NCI-H128 (cell line): ENCODE results near the gene MANF.
"Not testable (repeated sequence)": the region's sequence is repeated elsewhere in the genome, so short reads cannot be mapped to it uniquely, and the experiment has no call there.

ENCODE experiments used
- DNase-seq: peaks from one replicate; lab custom pipeline; 2025; ENCODE audit not compliant: unreplicated experiment; lab: John Stamatoyannopoulos, UW

Gene MANF

DNA sequence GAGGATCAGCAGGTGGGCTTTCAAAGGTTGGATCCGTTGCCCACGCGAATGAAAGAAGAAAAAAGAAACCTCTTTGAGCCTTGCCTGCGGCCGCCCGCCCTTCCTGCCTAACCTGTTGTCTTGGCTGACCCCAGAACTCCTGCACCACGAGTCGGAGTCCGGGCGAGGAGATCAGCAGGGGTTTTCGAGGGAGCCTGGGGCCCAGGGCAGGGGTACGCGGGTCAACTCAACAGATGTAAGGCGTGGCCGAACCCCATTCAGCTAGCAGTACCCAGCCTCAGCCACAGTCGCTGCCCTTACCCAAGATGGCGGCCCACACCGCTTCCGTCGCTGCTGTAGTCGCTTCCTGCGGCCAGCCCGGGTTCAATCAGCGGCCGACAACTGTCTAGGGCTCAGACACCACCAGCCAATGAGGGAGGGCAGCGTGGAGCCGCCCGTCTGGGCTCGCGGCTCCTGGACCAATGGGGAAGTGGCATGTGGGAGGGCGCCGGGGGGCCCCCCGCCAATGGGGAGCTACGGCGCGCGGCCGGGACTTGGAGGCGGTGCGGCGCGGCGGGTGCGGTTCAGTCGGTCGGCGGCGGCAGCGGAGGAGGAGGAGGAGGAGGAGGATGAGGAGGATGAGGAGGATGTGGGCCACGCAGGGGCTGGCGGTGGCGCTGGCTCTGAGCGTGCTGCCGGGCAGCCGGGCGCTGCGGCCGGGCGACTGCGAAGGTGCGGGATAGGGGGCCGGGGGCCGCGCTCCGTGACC, at the start of gene MANF:
Gene MANF (plus strand): TSS at position 566 of the 748 bp plus-strand sequence. CDS start 52 bp downstream, at position 618.
- DNase-seq, result peak; percentile 88

DNA sequence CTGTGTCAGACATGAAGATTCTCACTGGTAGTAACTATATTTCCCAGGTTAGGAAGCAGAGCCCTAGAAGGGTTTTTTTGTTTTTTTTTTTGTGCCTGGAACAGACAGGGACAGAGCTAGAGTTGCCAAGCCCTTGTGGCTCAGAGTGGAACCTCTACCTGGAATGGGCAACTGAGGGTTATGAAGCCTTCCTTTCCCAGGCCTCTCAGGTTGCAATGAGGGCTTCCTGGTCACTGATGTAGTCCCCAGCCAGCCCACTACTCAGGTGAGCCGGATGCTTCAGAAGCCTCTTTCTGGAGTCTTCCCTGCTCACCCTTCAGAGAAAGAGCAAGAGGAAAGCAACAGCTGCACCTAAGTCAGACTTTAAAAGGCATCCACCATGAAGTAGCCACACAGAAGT, 48.8 kb upstream of the MANF start:
- no peak for DNase-seq

DNA sequence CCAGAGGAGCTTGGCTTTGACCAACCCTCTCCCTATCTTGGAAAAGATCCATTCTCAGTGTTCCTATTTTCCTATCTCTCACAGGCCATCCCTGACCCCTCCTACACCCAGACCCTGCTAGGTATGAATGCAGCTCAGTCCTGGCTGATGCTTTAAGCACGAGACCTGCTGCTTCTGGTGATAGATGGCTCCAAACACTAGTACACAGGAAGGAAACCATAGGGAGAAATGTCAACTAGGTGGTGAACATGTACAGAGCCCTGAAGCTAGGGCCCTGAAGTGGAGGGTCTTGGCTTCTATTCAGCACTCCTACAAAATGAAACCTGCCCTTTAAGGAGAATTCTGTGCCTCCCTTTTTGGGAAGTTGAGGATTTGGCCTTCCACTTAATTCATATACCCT, 47.4 kb upstream of the MANF start:
- DNase-seq, result no peak

DNA sequence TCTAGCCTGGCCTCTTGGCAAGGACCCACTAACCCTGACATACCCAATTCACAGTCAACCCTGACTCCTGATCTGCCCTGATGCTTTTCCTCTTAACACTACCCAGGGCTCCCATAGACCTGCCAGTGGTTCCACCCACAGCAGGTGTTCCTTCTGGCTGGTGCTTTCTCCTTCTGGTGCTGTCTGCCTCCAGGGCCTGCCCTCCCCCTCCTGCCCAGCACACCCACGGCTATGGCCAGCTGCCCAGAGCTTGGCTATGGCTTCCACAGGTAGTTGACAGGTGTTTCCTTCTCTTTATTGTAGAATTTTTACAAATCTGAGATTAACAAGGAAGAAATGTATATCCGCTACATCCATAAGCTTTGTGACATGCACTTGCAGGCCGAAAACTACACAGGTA, 46.5 kb upstream of the MANF start:
- DNase-seq, result no peak

DNA sequence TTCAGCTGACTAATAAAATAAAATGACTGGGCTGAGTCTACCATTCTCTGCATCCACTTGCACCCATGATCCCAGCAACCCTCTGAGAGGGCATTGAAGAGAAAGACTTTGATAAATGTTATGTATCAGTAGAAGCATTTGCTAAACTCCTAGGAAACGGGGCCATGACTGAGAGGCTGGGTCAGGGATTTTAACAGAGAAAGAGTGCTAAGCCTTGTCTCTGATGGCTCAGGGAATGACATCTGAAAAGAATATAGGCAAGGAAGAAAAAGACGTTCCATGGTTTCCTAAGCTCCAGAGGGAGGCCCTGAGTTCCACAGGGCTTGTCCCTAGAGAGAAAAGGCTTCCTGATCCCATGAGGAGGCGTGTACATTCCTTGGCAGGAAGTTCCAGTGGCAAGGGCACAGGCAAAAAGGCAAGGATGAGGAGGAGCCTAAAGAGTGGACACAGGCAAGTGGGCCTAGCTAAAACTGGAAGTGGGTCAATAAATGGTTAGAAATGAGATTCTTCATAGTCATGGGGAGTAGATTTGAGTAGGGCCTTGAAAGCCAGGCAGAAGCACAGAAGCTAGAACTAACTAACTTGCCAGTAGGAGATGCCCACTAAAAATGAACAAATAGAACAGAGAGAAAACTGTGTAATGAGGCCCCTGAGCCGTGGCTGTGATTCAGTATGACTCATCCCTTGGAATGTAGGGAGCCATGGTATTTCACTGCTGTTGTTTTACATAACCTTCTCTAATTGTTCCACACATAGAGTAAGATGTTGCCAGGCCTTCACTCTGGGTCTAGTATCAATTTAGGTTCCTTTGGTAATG, 44.9 kb upstream of the MANF start:
- no peak for DNase-seq

DNA sequence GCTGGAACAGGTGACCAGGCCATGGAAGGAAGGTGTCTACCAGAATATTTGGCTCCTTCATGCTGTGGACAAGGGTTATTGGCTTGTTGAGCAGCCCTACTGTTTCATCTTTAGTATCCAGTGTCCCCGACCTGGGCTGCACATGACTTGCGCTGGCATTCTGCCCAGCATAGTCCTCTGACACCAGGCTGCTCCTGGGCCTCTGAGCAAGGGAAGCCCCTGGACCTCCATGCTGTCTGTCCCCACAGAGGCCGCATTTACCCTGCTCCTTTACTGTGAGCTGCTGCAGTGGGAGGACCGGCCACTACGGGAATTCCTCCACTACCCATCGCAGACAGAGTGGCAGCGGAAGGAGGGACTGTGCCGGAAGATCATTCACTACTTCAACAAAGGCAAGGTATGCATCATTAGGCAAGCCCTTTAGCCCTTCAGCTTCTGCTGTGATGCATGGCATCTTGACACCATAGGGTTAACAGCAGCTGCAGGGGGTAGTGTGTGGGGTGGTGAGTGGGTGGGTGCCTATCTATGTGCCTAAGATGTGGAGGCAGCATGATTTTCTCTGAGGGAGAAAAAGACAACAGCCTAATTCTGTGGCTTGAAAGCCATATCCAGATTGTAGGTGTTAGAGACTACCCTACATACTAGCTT, 44.0 kb upstream of the MANF start:
- DNase-seq, result no peak

DNA sequence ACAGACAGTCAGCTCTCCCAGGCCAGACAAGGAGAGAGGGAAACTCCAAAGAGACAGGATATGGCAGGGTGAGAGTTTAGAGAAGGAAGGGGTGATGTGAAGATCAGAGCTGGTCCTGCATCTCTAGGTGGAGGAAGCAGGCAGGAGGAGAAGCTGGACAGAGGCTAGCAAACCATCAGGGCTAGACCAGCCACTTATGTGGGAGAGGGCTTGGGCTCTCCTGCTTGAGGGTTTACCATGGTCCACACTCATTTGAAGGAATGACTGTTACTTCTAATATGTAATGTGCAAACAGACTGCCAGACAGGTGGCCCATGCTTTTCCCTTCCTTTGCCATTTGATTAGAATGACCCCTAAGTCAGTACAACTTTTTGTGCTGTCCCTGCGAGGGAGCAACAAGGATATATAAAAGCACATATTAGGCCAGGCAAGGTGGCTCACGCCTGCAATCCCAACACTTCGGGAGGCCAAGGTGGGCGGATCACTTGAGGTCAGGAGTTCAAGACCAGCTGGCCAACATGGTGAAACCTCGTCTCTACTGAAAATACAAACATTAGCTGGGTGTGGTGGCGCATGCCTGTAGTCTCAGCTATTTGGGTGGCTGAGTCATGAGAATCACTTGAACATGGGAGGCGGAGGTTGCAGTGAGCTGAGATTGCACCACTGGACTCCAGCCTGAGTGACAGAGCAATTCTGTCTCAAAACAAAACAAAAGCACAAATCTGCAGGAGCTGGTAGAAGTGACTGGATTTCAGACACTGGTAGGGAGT, 41.0 kb upstream of the MANF start:
- DNase-seq, result no peak

DNA sequence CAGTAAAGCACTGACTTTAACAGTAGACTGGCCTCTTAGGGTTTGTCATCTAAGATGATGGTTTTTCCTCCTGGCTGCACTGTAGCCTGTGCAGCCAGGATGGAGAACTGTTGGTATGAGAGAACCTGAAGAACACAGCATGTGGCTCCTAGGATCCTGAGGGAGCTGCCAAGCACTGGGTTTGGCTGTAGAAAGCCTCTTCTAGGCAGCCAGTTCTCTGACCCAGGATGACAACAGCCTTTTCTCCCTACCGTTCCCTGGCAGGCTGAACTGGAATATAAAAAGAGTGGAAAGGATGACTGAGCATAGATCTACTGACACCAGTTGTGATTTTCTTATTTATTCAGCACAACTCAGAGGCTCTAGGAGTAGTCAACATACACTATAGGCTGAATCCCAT, 34.3 kb upstream of the MANF start:
- DNase-seq, result no peak

DNA sequence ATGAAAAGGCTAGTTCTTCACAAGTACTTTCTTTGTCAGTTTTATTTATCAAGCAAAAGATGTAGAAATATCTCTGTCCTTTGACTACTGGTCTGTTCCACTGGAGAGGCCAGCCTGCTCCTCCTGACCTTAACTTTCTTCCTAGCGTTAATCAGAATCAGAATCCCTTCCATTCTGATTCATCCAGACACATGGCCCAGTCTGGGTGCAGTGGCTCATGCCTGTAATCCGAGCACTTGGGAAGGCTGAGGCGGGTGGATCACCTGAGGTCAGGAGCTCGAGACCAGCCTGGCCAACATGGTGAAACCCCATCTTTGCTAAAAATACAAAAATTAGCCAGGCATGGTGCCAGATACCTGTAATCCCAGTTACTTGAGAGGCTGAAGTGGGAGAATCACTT, 32.0 kb upstream of the MANF start:
- DNase-seq, result no peak

DNA sequence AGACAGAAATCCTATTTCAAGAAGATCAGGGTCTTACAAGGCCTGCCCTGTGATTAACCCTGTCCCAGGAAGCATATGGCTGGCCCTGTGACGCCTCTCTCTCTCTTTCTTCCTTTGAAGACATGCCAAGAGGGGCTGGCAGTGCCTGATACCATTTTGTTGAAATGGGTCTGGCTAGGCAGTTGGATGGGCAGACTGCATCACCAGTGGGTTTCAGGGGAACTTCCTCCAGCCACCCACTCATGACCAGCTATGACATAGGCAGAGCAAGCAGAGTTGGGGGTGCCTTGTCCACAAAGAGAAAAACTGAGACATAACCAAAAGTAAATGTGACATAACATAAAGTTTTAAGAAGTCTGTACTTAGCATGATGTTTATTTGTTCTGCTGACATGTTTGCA, 31.4 kb upstream of the MANF start:
- no peak for DNase-seq

DNA sequence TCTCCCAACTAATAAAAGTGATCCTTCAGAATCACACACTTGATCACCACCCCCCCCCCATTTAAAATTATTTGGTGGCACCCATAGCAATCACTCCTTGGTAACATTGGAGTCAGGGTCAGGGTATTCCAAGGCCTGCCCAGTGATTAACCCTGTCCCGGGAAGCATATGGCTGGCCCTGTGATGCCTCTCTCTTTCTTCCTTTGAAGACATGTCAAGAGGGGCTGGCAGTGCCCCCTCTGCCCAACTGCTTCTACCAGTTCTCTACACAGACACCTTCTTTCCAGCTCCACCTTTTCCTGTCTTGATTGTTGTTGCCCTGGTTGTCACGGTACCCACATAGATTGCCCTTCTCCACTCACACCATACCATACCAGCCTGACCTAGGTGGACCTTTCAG, 30.9 kb upstream of the MANF start:
- no peak for DNase-seq

DNA sequence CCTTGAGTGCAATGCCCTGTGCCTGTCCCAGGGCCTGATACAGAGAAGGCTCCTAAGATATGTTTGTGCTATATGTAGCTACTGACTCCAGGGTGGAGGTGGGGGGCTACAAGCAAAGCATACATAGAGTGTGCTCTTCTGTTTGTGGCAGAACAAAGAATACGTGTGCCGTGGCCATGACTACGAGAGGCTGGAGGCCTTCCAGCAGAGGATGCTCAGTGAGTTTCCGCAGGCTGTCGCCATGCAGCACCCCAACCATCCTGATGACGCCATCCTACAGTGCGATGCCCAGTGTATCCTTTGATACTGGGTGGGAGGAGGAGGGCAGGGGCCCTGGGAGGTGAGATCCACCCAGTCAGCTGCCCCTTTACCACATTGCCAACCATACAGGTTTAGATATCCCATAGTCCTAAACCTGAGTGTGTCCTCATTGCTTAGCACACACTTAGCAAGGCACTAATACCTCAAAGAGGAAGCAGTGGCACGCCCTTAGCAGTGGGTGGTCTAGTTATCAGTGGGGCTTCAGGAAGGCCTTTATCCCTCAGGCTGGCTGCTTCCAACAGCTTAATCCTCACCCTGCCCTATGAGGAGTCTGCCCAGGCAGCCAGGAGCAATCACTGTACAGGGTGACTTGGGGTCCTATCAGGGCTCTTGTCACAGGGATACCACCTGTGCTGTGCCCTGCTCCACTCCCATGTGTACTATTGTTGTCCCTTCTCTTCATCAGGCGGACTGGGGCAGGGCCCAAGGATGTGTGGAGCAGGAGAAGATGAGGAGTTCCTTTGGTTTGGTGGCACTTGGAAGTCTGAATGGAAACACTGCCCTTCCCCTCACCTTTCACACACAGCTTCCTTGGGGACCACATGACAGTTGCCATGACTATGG, 30.1 kb upstream of the MANF start:
- DNase-seq, result no peak

DNA sequence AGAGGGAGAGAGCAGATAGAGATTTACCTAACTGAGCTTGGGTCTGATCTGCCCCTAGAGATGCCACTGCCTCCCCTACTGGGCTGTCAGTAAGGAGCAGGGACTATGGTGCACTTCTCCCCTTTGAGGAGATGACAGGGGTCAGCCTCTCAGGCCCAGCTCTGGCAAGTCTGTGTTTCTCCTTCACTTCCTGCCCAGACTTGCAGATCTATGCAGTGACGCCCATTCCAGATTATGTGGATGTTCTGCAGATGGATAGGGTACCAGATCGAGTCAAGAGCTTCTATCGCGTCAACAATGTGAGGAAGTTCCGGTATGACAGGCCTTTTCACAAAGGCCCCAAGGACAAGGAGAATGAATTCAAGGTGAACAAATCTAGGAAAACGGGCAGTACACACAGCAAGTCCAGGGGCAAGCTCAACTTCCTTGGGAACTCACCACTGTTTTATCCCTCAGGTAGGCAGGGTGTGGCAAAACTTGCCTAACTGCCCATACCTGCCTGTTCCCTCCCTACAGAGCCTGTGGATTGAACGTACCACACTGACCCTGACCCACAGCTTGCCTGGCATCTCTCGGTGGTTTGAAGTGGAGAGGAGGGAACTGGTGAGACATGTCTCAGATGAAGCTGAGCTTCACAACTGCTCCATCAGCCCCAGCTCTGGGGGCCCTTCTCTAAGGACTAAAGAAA, 29.1 kb upstream of the MANF start:
- DNase-seq, result no peak

DNA sequence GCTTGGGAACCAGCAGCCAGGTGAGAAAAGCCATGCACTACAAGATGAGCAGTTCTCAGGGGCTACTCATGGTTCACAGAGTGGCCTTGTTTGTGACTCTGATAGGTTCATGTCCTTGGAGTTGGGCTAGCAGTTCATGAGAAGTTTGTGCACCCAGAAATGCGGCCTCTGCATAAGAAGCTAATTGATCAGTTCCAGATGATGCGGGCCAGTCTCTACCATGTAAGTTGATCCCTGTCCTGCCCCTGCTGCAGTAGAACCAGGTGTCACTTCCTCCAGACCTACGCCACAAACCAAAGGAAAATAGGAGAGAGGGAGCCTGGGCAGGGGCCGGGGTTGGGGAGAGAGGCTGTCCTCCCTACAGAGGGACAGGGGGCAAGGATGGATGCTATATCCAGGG, 27.2 kb upstream of the MANF start:
- DNase-seq, result no peak

DNA sequence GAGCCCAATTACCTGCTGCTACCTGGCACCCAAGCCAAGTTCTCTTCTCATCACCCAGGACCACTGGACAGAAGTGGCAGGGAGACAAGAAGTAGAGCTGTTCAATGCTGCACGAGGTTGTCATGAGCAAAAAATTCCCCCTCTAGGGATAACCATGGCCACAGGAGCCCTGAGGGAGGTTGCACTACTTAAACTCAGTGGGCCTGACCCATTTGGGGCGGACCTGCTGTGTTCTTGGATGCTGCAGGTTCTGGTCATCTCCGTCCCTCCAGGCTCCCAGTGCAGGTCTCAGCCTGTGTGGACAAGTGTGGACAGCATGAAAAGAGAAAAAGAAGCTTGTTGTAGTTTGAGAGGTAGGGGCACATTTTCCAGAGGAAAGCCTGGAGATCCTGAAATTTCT, 26.1 kb upstream of the MANF start:
- no peak for DNase-seq

DNA sequence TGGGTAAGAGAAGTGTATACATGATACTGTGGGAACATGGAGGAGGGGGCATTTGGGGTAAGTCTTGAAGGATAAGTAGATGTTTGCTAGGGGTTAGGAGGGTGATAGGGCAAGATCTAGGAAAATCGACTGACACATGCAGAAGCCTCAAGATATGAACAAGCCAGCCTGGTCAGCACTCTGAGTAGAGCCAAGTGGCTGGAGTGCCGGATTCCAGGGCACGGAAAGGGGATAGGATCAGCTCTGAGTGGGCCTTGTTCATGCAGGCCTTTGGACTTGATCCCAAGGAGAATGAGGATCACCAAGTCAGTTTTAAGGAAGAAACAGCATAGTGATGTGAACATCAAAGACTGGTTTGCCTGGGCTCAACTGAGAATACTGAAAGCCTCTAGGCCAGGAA, 24.3 kb upstream of the MANF start:
- DNase-seq, result no peak

DNA sequence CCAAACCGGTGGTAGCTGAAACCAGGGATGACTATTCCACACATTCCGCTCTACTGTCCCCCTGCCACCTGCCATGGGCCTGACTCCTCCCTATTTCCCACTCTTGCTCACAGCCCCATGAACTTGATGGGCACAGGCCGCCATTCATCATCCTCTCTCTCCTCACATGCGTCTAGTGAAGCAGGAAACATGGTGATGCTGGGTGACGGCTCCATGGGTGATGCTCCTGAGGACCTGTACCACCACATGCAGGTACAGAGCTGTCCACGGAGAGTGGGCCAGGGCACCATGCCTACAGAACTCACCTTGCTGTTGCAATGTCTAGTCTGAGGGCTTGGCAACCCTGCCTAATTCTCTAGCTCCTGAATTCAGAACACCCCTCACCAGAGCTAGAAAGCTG, 23.3 kb upstream of the MANF start:
- DNase-seq, result no peak

DNA sequence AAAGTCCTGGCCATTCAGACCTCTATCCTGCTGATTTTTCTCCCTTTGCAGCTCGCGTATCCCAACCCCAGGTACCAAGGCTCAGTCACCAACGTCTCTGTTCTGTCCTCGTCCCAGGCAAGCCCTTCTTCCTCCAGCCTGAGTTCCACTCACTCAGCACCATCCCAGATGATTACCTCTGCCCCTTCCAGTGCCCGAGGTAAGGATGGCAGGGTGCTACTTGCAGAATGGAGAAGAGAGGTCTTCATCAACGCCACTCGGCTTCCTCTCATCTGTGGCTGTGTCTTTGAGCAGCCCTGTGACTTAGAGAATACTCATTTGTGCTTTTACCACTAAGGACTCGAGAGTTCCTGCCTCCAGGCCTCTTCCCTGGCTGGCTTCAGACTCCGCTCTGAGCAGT, 22.6 kb upstream of the MANF start:
- DNase-seq, result no peak

DNA sequence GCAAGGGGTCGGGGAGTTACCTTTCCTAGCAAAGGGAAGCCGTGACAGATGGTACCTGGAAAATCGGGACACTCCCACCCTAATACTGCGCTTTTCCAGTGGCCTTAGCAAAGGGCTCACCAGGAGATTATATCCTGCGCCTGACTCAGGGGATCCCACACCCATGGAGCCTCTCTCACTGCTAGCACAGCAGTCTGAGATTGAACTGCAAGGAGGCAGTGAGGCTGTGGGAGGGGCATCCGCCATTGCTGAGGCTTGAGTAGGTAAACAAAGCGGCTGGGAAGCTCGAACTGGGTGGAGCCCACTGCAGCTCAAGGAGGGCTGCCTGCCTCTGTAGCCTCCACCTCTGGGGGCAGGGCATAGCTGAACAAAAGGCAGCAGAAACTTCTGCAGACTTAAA, 16.8 kb upstream of the MANF start:
- DNase-seq, result not testable (repeated sequence)
